GM18517 (cell line): ENCODE measurements around the gene CCL27.
"Not testable (repeated sequence)": the region's sequence is repeated elsewhere in the genome, so short reads cannot be mapped to it uniquely, and the experiment has no call there.

ENCODE experiments used
- ATAC-seq: cut with Tn5 transposase; IDR thresholded peaks from one replicate; pipeline ENCODE4 v1.9.1; 2021; ENCODE audit warnings: mild to moderate bottlenecking, moderate library complexity; ENCODE audit not compliant: unreplicated experiment

Gene CCL27

GRCh38 chr9:34651876-34652601, 10.4 kb downstream of the CCL27 start, which contains the start of gene IL11RA:
Gene IL11RA (plus strand): TSS chr9:34652185. CDS start chr9:34655218, 3,033 bp downstream.
- no peak for ATAC-seq

DNA sequence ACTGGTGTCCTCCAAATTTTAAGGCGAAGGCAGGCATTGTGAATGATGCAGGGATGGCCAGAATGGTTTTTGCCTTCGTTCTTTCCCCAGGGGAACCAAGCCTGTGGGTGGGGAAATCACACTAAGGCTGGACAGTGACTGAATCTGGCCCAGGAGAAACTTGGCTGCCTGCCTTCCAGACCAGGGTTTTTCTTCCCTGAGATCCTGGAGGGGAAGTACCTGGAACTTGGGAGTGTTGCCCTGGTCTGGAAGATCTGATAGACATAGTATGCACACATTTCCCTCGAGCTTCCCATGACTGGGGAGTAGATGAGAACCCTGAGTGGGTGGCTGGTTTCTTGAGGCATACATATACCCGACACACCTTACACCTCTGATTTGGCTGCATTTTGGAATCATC, 11.1 kb downstream of the CCL27 start:
- no peak for ATAC-seq

GRCh38 chr9:34650816-34651215, 11.6 kb downstream of the CCL27 start:
- no peak for ATAC-seq

GRCh38 chr9:34648673-34649072, 13.8 kb downstream of the CCL27 start:
- ATAC-seq, result no peak

GRCh38 chr9:34647651-34648050, 14.8 kb downstream of the CCL27 start:
- ATAC-seq, result no peak

- peak; percentile 15 for ATAC-seq
These were observed 15.4 kb downstream of the CCL27 start for GRCh38 chr9:34647084-34647403.

DNA sequence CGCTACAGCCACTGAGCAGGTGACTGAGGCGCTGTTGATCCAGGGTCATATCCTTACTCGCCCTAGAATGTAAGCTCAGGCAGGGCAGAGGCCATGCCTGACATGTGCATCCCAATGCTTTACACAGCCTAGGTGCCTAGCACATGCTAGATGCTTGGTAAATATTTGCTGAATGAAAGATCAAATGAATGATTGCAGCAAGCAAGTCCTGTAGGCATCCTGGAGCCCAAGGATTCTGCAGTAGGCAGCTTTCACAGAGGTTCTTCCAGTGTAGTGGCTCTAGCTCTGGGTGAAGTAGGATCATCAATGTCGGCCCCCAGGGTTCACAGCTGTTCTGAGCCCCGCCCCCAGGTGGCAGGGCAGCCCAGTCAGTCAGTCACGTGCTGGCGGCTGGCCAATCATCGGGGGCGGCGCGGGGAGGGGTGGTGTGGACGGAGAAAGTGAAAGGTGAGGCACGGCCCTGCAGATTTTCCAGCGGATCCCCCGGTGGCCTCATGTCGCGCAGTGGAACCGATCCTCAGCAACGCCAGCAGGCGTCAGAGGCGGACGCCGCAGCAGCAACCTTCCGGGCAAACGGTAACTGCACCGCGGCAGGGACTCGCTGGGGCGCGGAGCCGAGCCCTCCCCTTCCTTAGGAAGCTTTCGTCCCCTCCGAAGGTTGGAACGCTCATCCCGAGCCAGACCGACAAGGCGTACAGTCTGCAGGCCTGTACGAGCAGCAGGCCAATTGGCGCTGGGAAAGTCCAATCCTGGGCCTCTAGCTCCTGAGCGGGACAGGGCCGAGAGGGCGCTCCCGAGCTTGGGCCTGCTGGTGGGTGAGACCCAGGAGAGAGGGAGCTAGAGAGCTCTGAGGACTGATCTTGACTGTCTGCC, 16.0 kb downstream of the CCL27 start, which contains the start of gene GALT:
Gene GALT (plus strand): TSS at position 465 of the 873 bp plus-strand sequence. CDS start 30 bp downstream, at position 495.
- ATAC-seq, result peak; percentile 78

DNA sequence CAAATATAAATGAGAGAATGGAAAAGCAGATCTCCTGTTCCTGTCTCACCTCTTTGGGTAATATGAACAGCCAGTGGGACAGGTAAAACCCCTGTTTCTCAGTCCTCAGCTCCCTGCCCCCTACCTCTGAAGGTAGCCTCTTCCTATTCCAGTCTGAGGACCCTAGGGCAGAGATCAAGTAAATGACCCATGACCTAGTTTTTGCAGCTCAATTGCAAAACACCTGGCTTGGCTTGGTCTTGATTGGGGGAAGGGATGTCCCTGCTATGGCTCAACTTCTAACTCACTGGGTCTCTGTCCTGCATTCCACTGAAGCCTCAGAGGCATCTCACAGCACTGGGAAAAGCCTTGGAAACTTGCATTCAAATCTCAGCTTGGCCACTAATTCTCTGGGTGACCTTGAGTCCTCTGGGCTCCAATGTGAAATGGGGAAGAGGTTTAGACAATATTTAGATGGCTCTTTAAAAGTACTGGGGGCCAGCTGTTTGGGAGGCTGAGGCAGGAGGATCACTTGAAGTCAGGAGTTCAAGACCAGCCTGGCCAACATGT, 17.6 kb downstream of the CCL27 start:
- no peak for ATAC-seq

DNA sequence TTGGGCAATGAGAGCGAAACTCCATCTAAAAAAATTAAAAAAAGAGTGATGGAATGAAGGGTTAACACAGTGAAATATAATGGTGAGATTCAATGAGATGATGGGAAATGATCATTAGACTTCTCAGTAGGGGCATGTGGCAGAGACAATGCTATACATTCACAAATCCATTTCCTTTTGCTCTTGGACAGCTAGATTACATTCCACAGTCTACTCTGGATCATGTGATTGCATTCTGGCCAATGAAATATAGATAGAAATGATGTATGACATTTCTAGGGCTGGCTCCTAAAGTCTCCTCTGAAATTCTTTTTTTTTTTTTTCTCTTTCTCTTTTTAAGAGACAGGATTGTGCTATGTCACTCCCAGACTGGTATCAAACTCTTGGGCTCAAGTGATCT, 19.8 kb downstream of the CCL27 start:
- ATAC-seq, result no peak

- not testable (repeated sequence) for ATAC-seq
These were observed 23.1 kb downstream of the CCL27 start for GRCh38 chr9:34639322-34639721.

DNA sequence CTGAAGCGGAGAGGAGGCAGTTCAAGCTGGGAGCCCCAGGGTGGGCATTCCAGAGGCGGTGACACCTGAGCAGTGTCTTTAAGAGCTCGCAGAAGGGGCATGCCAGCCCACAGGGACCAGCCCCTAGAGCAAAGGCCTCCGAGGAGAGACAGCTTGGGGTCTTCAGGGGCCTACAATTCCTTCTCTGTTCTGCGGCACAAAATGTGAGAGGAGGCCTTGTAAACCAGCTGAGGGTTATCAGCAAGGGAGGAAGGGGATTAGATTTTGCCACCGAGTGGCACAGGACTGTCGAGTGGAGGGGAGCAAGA, 24.4 kb downstream of the CCL27 start:
- no peak for ATAC-seq

DNA sequence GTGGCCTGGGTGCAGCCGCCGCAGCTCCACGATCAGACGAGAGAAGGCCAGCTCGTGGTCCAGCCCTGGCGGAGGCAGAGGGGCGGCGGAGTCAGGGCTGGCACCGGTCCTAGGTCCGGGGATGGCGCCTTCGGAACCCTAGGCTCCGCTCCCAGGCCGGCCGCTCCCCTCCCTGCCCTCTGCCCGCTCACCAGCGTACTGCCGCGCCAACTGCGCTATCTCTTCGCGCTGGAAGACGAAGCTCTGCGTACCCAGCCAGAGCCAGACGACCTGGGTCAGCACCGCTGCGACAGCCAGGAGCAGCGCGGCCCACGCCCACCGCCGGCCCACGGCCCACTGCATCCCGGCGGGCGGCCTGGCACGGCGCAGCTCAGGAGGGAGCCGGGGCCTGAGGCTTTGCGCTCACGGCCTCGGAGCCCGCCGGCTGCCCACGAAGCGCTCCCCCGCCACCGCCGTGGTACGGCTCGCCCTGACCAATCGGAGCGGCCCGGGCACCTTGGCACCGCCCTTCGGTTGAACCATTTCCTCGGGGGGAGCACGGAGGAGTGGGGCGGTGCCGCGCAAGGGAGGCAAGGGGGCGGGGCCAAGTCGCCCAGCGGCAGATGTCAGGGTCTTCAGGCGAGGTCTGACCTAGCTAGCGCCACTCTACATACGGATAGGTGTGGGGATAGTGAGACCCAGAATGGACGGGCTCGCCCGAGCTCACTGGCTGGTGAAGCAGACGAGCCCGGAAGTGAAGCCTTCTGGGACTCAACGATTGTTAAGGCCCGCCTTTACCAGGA, 24.9 kb downstream of the CCL27 start, which contains the start of gene SIGMAR1:
Gene SIGMAR1 (minus strand): TSS at position 432 of the 782 bp plus-strand sequence. CDS start 90 bp downstream, at position 342.
- peak; percentile 80 for ATAC-seq

DNA sequence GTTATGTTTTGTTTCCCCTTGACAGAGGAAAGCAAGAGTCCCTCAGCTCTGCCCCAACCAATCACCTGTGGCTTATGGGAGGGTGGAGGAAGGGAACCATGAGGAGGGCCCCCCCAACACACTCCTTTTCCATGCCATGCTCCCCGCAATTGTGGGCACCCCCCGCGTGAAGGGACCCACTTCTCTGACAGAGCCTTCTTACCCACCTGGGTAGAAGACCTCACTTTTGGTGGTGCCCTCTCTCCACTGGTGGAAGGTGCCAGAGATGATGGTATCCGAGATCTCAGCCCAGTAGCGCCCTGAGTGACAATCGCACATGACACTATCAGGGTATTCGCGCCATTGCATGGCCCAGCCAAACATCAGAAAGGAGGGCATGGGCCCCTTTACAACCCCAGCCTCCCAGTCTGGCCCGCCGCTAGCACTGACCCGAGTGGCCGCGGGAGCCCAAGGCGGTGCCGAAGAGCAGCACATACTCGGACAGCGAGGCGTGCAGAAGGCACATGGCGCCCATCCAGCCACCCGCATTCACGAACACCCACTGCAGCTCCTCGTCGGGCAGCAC, 25.6 kb downstream of the CCL27 start:
- peak; percentile 6 for ATAC-seq

- ATAC-seq, result no peak
These were observed 26.9 kb downstream of the CCL27 start for GRCh38 chr9:34635556-34635955.

DNA sequence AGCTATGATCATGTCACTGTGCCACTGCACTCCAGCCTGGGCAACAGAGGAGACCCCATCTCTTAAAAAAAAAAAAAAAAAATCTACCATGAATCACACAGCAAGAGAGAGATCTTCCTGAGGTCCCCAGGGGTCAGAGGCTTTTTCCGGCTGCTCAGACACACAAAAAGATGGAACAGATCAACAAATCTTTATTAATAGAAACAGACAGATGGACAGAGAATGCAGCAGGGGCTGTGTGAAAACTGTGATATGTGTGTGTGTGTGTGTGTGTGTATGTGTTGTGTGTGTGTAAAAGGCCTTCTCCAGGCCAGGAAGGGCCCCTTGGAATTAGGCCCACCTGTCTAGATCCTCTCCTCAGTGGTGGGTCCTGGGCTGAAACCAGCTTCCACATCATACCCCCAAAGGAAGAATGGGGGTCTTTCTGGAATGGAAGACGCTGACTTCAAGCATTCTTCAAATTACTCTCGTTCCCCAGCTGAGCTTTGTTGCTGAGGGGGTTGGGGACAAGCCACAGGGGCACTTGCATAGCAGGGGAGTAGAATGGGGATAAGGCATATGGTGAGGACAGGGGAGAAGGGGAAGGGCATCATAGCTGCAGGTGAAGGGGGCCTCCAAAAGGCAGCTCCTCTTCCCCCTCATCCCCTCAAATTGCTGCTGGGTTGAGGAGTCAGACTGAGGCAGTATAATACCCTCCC, 27.8 kb downstream of the CCL27 start:
- no peak for ATAC-seq

- ATAC-seq, result peak; percentile 33
These were observed 28.5 kb downstream of the CCL27 start for GRCh38 chr9:34633851-34634550.

DNA sequence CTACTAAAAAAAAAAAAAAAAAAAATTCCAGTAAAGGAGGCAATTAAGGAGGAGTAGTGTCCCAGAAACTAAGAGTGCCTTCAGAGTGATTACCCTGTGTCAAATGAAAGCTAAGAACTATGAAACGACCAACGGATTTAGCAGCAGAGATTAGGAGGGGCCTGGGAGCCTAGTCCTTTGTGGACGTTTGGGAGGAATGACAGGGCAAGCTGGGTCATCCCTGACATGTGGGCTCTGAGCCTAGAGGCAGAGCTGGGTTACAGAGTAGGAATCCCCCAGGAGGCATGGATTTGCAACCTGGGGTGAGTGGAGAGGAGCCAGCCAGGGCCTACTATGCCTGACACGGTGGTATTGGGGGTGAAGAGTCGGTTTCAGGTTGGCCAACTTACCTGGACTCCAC, 29.3 kb downstream of the CCL27 start:
- ATAC-seq, result no peak

DNA sequence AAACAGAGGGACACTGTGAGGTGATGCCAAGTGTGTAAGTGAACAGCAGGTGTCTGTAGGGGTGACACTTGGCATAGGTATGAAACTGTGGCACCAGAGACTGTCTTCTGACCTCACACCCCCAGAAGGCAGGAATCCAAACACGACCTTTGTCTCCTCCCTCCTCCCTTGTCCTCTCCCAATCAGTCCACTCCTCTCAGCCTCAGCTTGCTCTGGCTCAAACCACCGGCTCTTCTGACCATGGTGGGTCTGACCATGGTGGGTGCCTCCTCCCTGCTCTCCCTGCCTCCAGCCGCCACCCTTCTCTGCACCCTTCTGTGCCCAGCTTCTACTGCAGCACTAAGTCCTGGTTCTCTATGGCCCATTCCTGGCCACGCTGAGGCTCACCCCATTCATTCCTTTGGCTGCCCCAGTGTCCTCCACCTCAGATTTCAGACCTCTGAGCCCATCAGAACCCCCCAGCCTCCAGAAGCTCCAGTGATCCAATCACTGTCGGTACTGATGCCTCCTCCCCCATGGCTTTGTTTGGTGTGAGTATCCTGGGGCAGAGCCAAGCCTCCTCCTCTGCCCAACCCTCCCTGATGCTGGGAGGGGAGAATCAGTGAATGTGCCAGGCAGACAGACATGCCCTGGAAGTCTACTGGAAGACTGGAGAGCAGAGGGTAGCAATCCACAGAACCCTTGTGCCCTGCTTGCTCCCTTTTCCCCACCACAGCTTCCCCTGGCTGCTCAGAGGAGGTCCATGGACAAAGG, 31.9 kb downstream of the CCL27 start:
- ATAC-seq, result no peak

DNA sequence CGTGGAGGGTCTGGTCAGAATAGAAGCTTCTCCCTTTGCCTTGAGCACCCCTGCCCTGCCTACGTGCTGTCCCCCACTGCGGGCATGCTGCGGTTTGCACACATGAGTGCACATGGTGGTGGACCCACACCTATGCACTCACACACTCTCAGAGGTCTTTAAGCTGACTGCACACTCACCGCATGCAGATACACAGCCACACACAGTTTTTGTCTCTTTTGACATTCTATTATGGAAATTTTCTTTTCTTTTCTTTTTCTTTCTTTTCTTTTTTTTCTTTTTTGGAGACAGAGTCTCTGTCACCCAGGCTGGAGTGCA, 33.0 kb downstream of the CCL27 start:
- no peak for ATAC-seq
